Measurements from ENCODE around the gene KCNJ14. TPM values are rescaled to one million over a fixed set of nuclear protein-coding genes. Genes with fewer than 3 reads are reported as not detected.
A peak's percentile ranks its signal among the peaks of the same experiment; 100 is the strongest.

Gene KCNJ14
- total RNA-seq, 3 donors from 2014 or later (not counting 1 experiment from before 2014, with no cell fraction given): 0.77 to 1.2 (median 0.85) TPM

- H3K4me3 ChIP-seq (ENCODE audit: low read length): no peak overlapping the region
- no peaks in the 10 kb centered on the region for H3K9me3 ChIP-seq (ENCODE audit: control insufficient read depth, insufficient read depth, low read length)
- peaks cover 8% of the 10 kb centered on the region for H3K4me1 ChIP-seq (ENCODE audit: control insufficient read depth, insufficient read depth, low read length)
- H3K36me3 ChIP-seq (ENCODE audit: control insufficient read depth, insufficient read depth, low read length): peaks cover 22% of the 10 kb centered on the region
- intact Hi-C loops (cut with micrococcal nuclease): no loop called here
- H3K27ac ChIP-seq (ENCODE audit: low read length): no peak overlapping the region
- no peaks in the 10 kb centered on the region for H3K27me3 ChIP-seq (ENCODE audit: control insufficient read depth, insufficient read depth, low read length)
- TF ChIP-seq, protein P1, sequence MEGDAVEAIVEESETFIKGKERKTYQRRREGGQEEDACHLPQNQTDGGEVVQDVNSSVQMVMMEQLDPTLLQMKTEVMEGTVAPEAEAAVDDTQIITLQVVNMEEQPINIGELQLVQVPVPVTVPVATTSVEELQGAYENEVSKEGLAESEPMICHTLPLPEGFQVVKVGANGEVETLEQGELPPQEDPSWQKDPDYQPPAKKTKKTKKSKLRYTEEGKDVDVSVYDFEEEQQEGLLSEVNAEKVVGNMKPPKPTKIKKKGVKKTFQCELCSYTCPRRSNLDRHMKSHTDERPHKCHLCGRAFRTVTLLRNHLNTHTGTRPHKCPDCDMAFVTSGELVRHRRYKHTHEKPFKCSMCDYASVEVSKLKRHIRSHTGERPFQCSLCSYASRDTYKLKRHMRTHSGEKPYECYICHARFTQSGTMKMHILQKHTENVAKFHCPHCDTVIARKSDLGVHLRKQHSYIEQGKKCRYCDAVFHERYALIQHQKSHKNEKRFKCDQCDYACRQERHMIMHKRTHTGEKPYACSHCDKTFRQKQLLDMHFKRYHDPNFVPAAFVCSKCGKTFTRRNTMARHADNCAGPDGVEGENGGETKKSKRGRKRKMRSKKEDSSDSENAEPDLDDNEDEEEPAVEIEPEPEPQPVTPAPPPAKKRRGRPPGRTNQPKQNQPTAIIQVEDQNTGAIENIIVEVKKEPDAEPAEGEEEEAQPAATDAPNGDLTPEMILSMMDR (IDR thresholded peaks at IDR 0.05): no peak
- no peak overlapping the region for H3K4me3 Mint-ChIP-seq
- peak overlapping the region in 1 of 2 donors; percentile 31 for H3K27ac Mint-ChIP-seq
- H3K36me3 Mint-ChIP-seq: no peaks in the 10 kb centered on the region
- peak in 1 of 3 donors; percentile 28 for ATAC-seq
- no peaks in the 10 kb centered on the region for H3K27me3 Mint-ChIP-seq (ENCODE audit: low read depth in 2 of 2)
- peaks cover 9 to 11% of the 10 kb centered on the region in 2 donors for H3K4me1 Mint-ChIP-seq
- no peak for DNase-seq
- H3K9me3 Mint-ChIP-seq: no peaks in the 10 kb centered on the region
- WGBS (ENCODE audit: insufficient coverage): 61% methylated on average over 11 of the region's 11 CpGs
Measured at GRCh38 chr19:48455908-48456562, 661 bp downstream of the KCNJ14 start.

GRCh38 chr19:48456864-48457263 lies 1.5 kb downstream of the KCNJ14 start:
- H3K27ac Mint-ChIP-seq: no peak overlapping the region
- TF ChIP-seq, protein P1 (IDR thresholded peaks at IDR 0.05): no peak
- Histone ChIP-seq H3K27me3 (ENCODE audit: control insufficient read depth, insufficient read depth, low read length) (no peaks in the 10 kb centered on the region), H3K9me3 (ENCODE audit: control insufficient read depth, insufficient read depth, low read length) (no peaks in the 10 kb centered on the region), H3K36me3 (ENCODE audit: control insufficient read depth, insufficient read depth, low read length) (peaks cover 14% of the 10 kb centered on the region), H3K4me1 (ENCODE audit: control insufficient read depth, insufficient read depth, low read length) (peaks cover 8% of the 10 kb centered on the region), H3K27ac (ENCODE audit: low read length) (no peak overlapping the region), H3K4me3 (ENCODE audit: low read length) (no peak overlapping the region)
- 100% methylated on average over 4 of the region's 4 CpGs for WGBS (ENCODE audit: insufficient coverage)
- intact Hi-C loops (cut with micrococcal nuclease): no loop called here
- DNase-seq (no peak), ATAC-seq (no peak)
- no peaks in the 10 kb centered on the region for H3K27me3 Mint-ChIP-seq (ENCODE audit: low read depth in 2 of 2)
- no peaks in the 10 kb centered on the region for H3K36me3 Mint-ChIP-seq
- no peaks in the 10 kb centered on the region for H3K9me3 Mint-ChIP-seq
- H3K4me1 Mint-ChIP-seq: peaks cover 9 to 11% of the 10 kb centered on the region in 2 donors
- no peak overlapping the region for H3K4me3 Mint-ChIP-seq

DNA sequence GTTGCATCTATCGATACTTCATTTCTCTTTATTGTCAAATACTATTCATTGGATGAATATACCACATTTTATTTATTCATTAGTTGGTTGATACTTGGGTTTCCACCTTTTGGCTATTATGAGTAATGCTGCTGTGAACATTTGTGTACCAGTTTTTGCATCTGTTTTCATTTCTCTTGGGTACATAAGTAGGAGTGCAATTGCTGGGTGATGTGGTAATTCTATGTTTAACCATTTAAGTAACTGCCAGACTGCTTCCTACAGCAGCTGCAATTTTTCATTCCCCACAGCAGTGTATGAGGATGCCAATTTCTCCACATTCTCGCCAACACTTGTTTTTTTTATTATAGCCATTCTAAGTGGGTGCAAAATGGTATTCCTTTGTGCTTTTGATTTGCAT lies 2.6 kb downstream of the KCNJ14 start:
- H3K27me3 ChIP-seq (ENCODE audit: control insufficient read depth, insufficient read depth, low read length): no peaks in the 10 kb centered on the region
- Mint-ChIP-seq H3K27me3 (ENCODE audit: low read depth in 2 of 2) (no peaks in the 10 kb centered on the region), H3K9me3 (no peaks in the 10 kb centered on the region), H3K4me1 (peaks cover 9 to 11% of the 10 kb centered on the region in 2 donors), H3K4me3 (no peak overlapping the region), H3K27ac (no peak overlapping the region), H3K36me3 (no peaks in the 10 kb centered on the region)
- TF ChIP-seq, protein P1 (IDR thresholded peaks at IDR 0.05): no peak
- peaks cover 11% of the 10 kb centered on the region for H3K36me3 ChIP-seq (ENCODE audit: control insufficient read depth, insufficient read depth, low read length)
- ATAC-seq (no peak), DNase-seq (no peak)
- WGBS (ENCODE audit: insufficient coverage): 100% methylated on average over 2 of the region's 2 CpGs
- no peaks in the 10 kb centered on the region for H3K9me3 ChIP-seq (ENCODE audit: control insufficient read depth, insufficient read depth, low read length)
- H3K27ac ChIP-seq (ENCODE audit: low read length): no peak overlapping the region
- no peak overlapping the region for H3K4me3 ChIP-seq (ENCODE audit: low read length)
- peaks cover 8% of the 10 kb centered on the region for H3K4me1 ChIP-seq (ENCODE audit: control insufficient read depth, insufficient read depth, low read length)
- intact Hi-C loops (cut with micrococcal nuclease): no loop called here

GRCh38 chr19:48461651-48461981 lies 6.2 kb downstream of the KCNJ14 start:
- H3K27me3 Mint-ChIP-seq (ENCODE audit: low read depth in 2 of 2): no peaks in the 10 kb centered on the region
- H3K4me1 Mint-ChIP-seq: no peaks in the 10 kb centered on the region
- Histone ChIP-seq H3K4me3 (ENCODE audit: low read length) (no peak overlapping the region), H3K9me3 (ENCODE audit: control insufficient read depth, insufficient read depth, low read length) (no peaks in the 10 kb centered on the region), H3K27ac (ENCODE audit: low read length) (no peak overlapping the region), H3K27me3 (ENCODE audit: control insufficient read depth, insufficient read depth, low read length) (no peaks in the 10 kb centered on the region), H3K4me1 (ENCODE audit: control insufficient read depth, insufficient read depth, low read length) (no peaks in the 10 kb centered on the region), H3K36me3 (ENCODE audit: control insufficient read depth, insufficient read depth, low read length) (peaks cover 4% of the 10 kb centered on the region)
- TF ChIP-seq, protein P1 (IDR thresholded peaks at IDR 0.05): no peak
- no peak for ATAC-seq
- no peak for DNase-seq
- intact Hi-C loops (cut with micrococcal nuclease): no loop called here
- H3K36me3 Mint-ChIP-seq: no peaks in the 10 kb centered on the region
- H3K27ac Mint-ChIP-seq: no peak overlapping the region
- 96% methylated on average over 36 of the region's 36 CpGs for WGBS (ENCODE audit: insufficient coverage)
- no peaks in the 10 kb centered on the region for H3K9me3 Mint-ChIP-seq
- H3K4me3 Mint-ChIP-seq: no peak overlapping the region

Data from natural killer cell (primary cell).